HepG2 (cell line): ENCODE data around the gene PALMD. TPM values are rescaled to one million over a fixed set of nuclear protein-coding genes. Genes with fewer than 3 reads are reported as not detected.

Source experiments
- DZIP1 ChIP-seq: sonication (generic); formaldehyde crosslinking; IDR thresholded peaks from 2 replicates; pipeline ENCODE4 v1.5.0; 2020; ENCODE audit warnings: mild to moderate bottlenecking, missing genetic modification reagents
- ETV6 ChIP-seq: sonication (generic); formaldehyde crosslinking; conservative IDR thresholded peaks from 2 replicates; pipeline ENCODE4 v1.4.0; 2020; ENCODE audit warnings: missing genetic modification reagents
- FIP1L1 ChIP-seq: fragments of 200-400 bp; formaldehyde crosslinking; IDR thresholded peaks from 2 replicates; pipeline ENCODE4 v1.6.1; 2018; ENCODE audit warnings: low read depth, mild to moderate bottlenecking, low read length, moderate library complexity, borderline replicate concordance; ENCODE audit not compliant: insufficient read depth
- HDAC1 ChIP-seq: sonication (generic); formaldehyde crosslinking; IDR thresholded peaks from 2 replicates; pipeline ENCODE4 v1.5.1; 2020; ENCODE audit warnings: mild to moderate bottlenecking, missing genetic modification reagents
- HNF4G ChIP-seq, 2 experiments: sonication (generic) in 1 of 2; formaldehyde crosslinking in 1 of 2; IDR thresholded peaks; 2 replicates each; pipeline versions ENCODE4 v1.4.0 to v1.6.1; 2011 to 2020; ENCODE audit warnings: borderline replicate concordance in 2 of 2, low read depth in 2 of 2, mild to moderate bottlenecking in 2 of 2, low read length in 1 of 2, missing genetic modification reagents in 1 of 2, moderate library complexity in 1 of 2
- HNRNPUL1 ChIP-seq: fragments of 200-400 bp; formaldehyde crosslinking; IDR thresholded peaks from 2 replicates; pipeline ENCODE4 v1.6.1; 2017; ENCODE audit warnings: low read depth, mild to moderate bottlenecking, low read length, moderate library complexity
- MED13 ChIP-seq: sonication (generic); formaldehyde crosslinking; IDR thresholded peaks from 2 replicates; pipeline ENCODE4 v1.5.0; 2020; ENCODE audit warnings: missing genetic modification reagents
- PRPF4 ChIP-seq: fragments of 200-400 bp; formaldehyde crosslinking; IDR thresholded peaks from 2 replicates; pipeline ENCODE4 v1.6.1; 2016; ENCODE audit warnings: low read length, low read depth; ENCODE audit not compliant: poor library complexity, severe bottlenecking
- RAD51 ChIP-seq: fragments of 450-650 bp; IDR thresholded peaks from 2 replicates; pipeline ENCODE4 v1.6.1; 2016; ENCODE audit warnings: borderline replicate concordance
- RFX1 ChIP-seq: fragments of 450-650 bp; IDR thresholded peaks from 2 replicates; pipeline ENCODE4 v1.6.1; 2017
- TOPORS ChIP-seq: sonication (generic); formaldehyde crosslinking; IDR thresholded peaks from 2 replicates; pipeline ENCODE4 v1.8.0; 2023; ENCODE audit warnings: mild to moderate bottlenecking, missing genetic modification reagents
- U2AF2 ChIP-seq: fragments of 200-400 bp; formaldehyde crosslinking; IDR thresholded peaks from 2 replicates; pipeline ENCODE4 v1.6.1; 2017; ENCODE audit warnings: low read depth, mild to moderate bottlenecking, low read length
- ZKSCAN1 ChIP-seq: fragments of 150-350 bp; IDR thresholded peaks from 2 replicates; pipeline ENCODE4 v1.6.1; 2014; ENCODE audit warnings: low read length
- ZNF747 ChIP-seq: sonication (generic); formaldehyde crosslinking; IDR thresholded peaks from 2 replicates; pipeline ENCODE4 v1.8.1; 2023; ENCODE audit warnings: missing genetic modification reagents, mild to moderate bottlenecking, borderline replicate concordance
- ZNF878 ChIP-seq: sonication (generic); formaldehyde crosslinking; IDR thresholded peaks from 2 replicates; pipeline ENCODE4 v1.8.1; 2023; ENCODE audit warnings: mild to moderate bottlenecking, missing genetic modification reagents, moderate library complexity
- ZSCAN31 ChIP-seq: sonication (generic); formaldehyde crosslinking; IDR thresholded peaks from 2 replicates; pipeline ENCODE4 v1.5.0; 2020; ENCODE audit warnings: low read depth, mild to moderate bottlenecking, missing genetic modification reagents
- polyA plus RNA-seq, 8 experiments: library from polyadenylated mRNA; depleted of rRNA in 3 of 8; stranded (reverse) in 7 of 8; unstranded in 1 of 8; fragments of >200 nt; fragmentation: Illumina TruSeq in 4 of 8; extraction: Trizol in 4 of 8; gene quantifications; 2 replicates each; pipeline versions ENCODE4 v1.2.1 to v1.2.3, GENCODE V29; 2011 to 2016; ENCODE audit warnings: low read depth in 4 of 8, missing spikeins in 1 of 8, mixed read lengths in 1 of 8; ENCODE audit not compliant: insufficient read depth in 1 of 8
- total RNA-seq, 5 experiments: library from RNA; depleted of rRNA; stranded (reverse); fragments of >200 nt; fragmentation: Illumina TruSeq; extraction: Trizol; gene quantifications; 2 replicates each; pipeline ENCODE4 v1.2.3, GENCODE V29; 2016; ENCODE audit warnings: low read depth in 1 of 5
- TF ChIP-seq, protein P1 (sequence below): sonication (generic); formaldehyde crosslinking; IDR thresholded peaks from 2 replicates; pipeline ENCODE4 v1.9.0; 2021; ENCODE audit warnings: mild to moderate bottlenecking, missing genetic modification reagents
- TF ChIP-seq, protein P2 (sequence below): sonication (generic); formaldehyde crosslinking; IDR thresholded peaks from 2 replicates; pipeline ENCODE4 v1.5.1; 2020; ENCODE audit warnings: missing genetic modification reagents, mild to moderate bottlenecking, borderline replicate concordance

The PALMD gene
- total and polyA plus RNA-seq, 2 of the 13 experiments (the other 11 are each of a cell fraction or from before 2014, with no cell fraction given), result 5.5 to 31.1 TPM

GRCh38 chr1:99738858-99739465, 93.0 kb downstream of the PALMD start (continued):
- TF ChIP-seq HNRNPUL1 (no peak), RAD51 (no peak), ZNF878 (CRISPR knock-in tag) (0 out of 2 replicates have a peak, but pooled peaks have one; percentile 24), TOPORS (CRISPR knock-in tag) (0 out of 2 replicates have a peak, but pooled peaks have one; percentile 36), ZSCAN31 (no peak), HDAC1 (CRISPR knock-in tag) (peak; percentile 43; the same call in 1 of the 2 replicates), DZIP1 (CRISPR knock-in tag) (no peak), ETV6 (CRISPR knock-in tag) (no peak), ZKSCAN1 (no peak), FIP1L1 (no peak), MED13 (CRISPR knock-in tag) (no peak), HNF4G (IDR thresholded peaks at IDR 0.05; ENCODE audit: borderline replicate concordance, low read depth, low read length) (peak; percentile 90), HNF4G (CRISPR knock-in tag; IDR thresholded peaks at IDR 0.05; ENCODE audit: borderline replicate concordance, low read depth) (peak; percentile 67; the same call in 1 of the 2 replicates), RFX1 (no peak), U2AF2 (no peak), PRPF4 (no peak), ZNF747 (CRISPR knock-in tag) (no peak)
- TF ChIP-seq, protein P1, sequence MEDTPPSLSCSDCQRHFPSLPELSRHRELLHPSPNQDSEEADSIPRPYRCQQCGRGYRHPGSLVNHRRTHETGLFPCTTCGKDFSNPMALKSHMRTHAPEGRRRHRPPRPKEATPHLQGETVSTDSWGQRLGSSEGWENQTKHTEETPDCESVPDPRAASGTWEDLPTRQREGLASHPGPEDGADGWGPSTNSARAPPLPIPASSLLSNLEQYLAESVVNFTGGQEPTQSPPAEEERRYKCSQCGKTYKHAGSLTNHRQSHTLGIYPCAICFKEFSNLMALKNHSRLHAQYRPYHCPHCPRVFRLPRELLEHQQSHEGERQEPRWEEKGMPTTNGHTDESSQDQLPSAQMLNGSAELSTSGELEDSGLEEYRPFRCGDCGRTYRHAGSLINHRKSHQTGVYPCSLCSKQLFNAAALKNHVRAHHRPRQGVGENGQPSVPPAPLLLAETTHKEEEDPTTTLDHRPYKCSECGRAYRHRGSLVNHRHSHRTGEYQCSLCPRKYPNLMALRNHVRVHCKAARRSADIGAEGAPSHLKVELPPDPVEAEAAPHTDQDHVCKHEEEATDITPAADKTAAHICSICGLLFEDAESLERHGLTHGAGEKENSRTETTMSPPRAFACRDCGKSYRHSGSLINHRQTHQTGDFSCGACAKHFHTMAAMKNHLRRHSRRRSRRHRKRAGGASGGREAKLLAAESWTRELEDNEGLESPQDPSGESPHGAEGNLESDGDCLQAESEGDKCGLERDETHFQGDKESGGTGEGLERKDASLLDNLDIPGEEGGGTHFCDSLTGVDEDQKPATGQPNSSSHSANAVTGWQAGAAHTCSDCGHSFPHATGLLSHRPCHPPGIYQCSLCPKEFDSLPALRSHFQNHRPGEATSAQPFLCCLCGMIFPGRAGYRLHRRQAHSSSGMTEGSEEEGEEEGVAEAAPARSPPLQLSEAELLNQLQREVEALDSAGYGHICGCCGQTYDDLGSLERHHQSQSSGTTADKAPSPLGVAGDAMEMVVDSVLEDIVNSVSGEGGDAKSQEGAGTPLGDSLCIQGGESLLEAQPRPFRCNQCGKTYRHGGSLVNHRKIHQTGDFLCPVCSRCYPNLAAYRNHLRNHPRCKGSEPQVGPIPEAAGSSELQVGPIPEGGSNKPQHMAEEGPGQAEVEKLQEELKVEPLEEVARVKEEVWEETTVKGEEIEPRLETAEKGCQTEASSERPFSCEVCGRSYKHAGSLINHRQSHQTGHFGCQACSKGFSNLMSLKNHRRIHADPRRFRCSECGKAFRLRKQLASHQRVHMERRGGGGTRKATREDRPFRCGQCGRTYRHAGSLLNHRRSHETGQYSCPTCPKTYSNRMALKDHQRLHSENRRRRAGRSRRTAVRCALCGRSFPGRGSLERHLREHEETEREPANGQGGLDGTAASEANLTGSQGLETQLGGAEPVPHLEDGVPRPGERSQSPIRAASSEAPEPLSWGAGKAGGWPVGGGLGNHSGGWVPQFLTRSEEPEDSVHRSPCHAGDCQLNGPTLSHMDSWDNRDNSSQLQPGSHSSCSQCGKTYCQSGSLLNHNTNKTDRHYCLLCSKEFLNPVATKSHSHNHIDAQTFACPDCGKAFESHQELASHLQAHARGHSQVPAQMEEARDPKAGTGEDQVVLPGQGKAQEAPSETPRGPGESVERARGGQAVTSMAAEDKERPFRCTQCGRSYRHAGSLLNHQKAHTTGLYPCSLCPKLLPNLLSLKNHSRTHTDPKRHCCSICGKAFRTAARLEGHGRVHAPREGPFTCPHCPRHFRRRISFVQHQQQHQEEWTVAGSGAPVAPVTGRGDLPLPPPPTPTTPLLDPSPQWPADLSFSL (CRISPR knock-in tag), result no peak
- TF ChIP-seq, protein P2, sequence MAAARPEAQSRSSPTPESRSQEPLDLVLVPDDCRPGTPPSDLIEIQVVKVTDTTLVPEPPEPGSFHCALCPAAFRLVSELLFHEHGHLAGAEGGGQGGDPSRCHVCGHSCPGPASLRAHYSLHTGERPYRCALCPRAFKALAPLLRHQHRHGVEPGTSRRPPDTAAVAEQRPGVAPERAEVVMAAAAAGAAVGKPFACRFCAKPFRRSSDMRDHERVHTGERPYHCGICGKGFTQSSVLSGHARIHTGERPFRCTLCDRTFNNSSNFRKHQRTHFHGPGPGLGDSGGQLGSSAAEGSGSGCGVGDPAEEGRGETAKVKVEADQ, result no peak
